Neural crest cell (in vitro differentiated cells): ENCODE measurements around the gene CYB561D2. TPM values are rescaled to one million over a fixed set of nuclear protein-coding genes. Genes with fewer than 3 reads are reported as not detected.

Experiments used
- DNase-seq: peaks from one replicate; pipeline ENCODE4 v3.0.0; 2021; ENCODE audit warnings: low read depth, mixed read lengths, low spot score
- H3K27ac Mint-ChIP-seq: one replicate; pipeline ENCODE4 v1.8.0; 2021; ENCODE audit warnings: mild to moderate bottlenecking, mixed read lengths; ENCODE audit not compliant: unreplicated experiment
- H3K27me3 Mint-ChIP-seq: 2 replicates; pipeline ENCODE4 v1.8.0; 2021; ENCODE audit warnings: low read depth, mild to moderate bottlenecking, mixed read lengths
- H3K36me3 Mint-ChIP-seq: 2 replicates; pipeline ENCODE4 v1.8.0; 2021; ENCODE audit warnings: low read depth, mild to moderate bottlenecking, mixed read lengths
- H3K4me1 Mint-ChIP-seq: 2 replicates; pipeline ENCODE4 v1.8.0; 2021; ENCODE audit warnings: mixed read lengths
- H3K4me3 Mint-ChIP-seq: one replicate; pipeline ENCODE4 v1.8.0; 2021; ENCODE audit warnings: mild to moderate bottlenecking, mixed read lengths
- H3K9me3 Mint-ChIP-seq: 2 replicates; pipeline ENCODE4 v1.8.0; 2021; ENCODE audit warnings: mixed read lengths
- total RNA-seq: library from RNA; stranded (reverse); gene quantifications from 2 replicates; pipeline ENCODE4 v1.2.1, GENCODE V29; 2021
- TF ChIP-seq, protein P1 (sequence below): fragments of 200-600 bp; sonication (generic); conservative IDR thresholded peaks from 2 replicates; pipeline ENCODE4 v1.5.0; 2021; ENCODE audit warnings: antibody characterized with exemption, mild to moderate bottlenecking

CYB561D2 gene
- total RNA-seq, 1 donor from 2014 or later, result 11.7 TPM

DNA sequence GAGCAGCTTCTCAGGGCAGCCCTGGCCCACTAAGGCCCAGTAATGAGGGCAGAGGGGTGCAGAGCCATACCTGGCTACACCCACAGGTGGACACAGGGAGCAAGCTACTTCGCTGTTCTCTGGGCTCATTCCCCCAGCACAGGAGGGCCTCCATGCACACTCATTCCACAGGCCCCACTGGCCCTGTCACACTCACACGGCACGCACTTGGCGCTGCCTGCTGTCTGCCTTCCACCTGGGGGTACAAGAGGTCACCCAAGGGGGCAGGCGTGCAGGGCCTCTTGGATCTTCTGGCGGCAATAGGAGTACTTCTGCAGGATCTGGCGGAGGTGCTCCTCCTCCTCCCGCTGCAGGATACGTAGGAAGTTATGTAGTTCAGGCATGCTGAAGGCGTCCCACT lies 20.3 kb upstream of the CYB561D2 start:
- no peak for DNase-seq
- peak overlapping the region; percentile 59 for H3K4me3 Mint-ChIP-seq
- no peak overlapping the region for H3K27ac Mint-ChIP-seq
- no peaks in the 10 kb centered on the region for H3K27me3 Mint-ChIP-seq
- TF ChIP-seq, protein P1, sequence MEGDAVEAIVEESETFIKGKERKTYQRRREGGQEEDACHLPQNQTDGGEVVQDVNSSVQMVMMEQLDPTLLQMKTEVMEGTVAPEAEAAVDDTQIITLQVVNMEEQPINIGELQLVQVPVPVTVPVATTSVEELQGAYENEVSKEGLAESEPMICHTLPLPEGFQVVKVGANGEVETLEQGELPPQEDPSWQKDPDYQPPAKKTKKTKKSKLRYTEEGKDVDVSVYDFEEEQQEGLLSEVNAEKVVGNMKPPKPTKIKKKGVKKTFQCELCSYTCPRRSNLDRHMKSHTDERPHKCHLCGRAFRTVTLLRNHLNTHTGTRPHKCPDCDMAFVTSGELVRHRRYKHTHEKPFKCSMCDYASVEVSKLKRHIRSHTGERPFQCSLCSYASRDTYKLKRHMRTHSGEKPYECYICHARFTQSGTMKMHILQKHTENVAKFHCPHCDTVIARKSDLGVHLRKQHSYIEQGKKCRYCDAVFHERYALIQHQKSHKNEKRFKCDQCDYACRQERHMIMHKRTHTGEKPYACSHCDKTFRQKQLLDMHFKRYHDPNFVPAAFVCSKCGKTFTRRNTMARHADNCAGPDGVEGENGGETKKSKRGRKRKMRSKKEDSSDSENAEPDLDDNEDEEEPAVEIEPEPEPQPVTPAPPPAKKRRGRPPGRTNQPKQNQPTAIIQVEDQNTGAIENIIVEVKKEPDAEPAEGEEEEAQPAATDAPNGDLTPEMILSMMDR, result no peak
- peaks cover 5% of the 10 kb centered on the region for H3K36me3 Mint-ChIP-seq
- H3K9me3 Mint-ChIP-seq, result no peaks in the 10 kb centered on the region
- H3K4me1 Mint-ChIP-seq, result peaks cover 22% of the 10 kb centered on the region

DNA sequence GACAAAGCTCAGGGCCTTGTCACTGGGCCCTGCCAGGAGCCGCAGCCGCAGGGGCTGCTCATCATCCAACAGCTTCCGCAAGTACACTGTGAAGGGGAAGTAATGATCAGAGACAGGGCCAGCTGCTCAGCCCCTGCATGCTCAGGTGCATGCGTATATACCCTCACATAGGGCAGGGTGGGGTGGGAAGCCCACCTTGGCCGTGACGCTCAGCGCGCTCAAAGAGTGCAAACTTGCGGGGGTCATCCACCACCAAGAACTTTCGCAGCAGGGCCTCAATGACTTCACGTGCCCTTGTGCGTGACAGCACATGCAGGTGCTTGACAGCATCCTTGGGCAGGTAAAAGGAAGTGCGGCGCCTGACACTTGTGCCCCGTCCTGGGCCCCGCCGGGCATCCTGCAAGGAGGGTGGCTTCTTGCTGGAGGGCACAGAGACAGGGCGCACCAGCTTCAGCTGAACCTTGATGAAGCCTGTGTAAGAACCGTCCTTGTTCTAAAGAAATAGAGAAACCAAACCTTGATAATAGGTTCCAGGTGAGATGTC lies 19.2 kb upstream of the CYB561D2 start:
- Mint-ChIP-seq H3K36me3 (peaks cover 5% of the 10 kb centered on the region), H3K4me1 (peaks cover 30% of the 10 kb centered on the region), H3K4me3 (peak overlapping the region; percentile 59), H3K9me3 (no peaks in the 10 kb centered on the region), H3K27ac (no peak overlapping the region), H3K27me3 (no peaks in the 10 kb centered on the region)
- DNase-seq, result no peak
- TF ChIP-seq, protein P1, result no peak

DNA sequence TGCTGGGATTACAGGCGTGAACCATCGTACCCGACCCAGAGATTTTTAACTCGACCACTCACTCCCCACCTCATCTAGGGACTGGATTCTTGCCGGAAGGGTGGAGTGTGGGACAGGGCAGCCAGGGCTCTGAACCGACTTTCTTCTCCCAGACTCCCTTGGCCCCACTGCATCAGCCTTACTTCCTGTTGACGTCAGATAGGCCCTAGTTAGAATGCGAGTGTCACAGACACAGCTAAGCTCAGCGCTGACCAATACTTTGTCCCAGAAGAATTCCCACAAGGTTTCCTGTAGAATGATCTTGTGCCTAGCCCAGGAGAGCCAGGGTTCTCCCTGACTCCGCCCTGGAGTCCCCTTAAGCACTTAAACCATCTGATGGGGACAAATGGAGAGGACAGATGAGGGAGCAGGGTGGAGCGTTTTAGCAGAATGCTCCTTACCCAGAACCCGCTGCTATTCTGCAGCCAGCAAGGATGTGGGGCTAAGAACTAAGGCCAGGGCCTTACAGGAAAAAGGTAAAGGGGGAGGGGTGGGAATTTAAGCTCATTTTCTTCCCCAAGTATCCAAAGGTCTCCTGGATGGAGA lies 16.8 kb upstream of the CYB561D2 start:
- H3K36me3 Mint-ChIP-seq, result no peaks in the 10 kb centered on the region
- no peak for DNase-seq
- no peaks in the 10 kb centered on the region for H3K9me3 Mint-ChIP-seq
- peaks cover 8% of the 10 kb centered on the region for H3K27me3 Mint-ChIP-seq
- H3K4me1 Mint-ChIP-seq, result peaks cover 35% of the 10 kb centered on the region
- TF ChIP-seq, protein P1, result no peak
- no peak overlapping the region for H3K27ac Mint-ChIP-seq
- peak overlapping the region; percentile 70 for H3K4me3 Mint-ChIP-seq

DNA sequence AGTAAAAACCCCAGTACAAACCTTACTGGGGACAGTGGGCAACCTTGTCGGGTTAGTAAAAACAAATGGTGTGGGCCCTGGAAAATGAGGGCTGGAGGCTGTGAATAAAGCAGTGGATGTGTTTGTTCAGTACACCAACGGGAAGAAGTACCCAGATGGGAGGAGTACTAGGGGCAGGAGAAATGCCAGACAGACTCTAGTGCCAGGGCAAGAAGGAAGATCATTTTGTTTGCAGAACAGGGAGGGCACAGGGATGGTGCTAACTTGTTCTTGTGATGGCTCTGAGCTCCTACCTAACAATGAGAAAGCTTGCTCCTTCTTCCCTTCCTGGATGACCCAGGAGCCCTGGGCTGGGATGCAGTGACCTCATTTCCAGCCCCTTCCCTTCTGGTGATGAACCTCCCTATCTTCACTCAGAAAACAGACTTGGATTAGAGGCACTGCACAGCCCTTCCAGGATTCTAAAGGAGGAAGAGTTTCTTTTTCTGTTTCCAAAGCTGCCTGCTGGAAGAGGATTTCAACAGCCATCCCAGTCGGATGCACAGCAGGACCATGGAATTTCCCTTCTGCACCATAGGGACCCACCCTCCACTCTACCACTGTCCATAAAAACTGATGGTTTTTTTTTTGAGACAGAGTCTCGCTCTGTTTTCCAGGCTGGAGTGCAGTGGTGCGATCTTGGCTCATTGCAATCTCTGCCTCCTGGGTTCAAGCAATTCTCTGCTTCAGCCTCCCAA lies 16.2 kb upstream of the CYB561D2 start:
- H3K36me3 Mint-ChIP-seq, result no peaks in the 10 kb centered on the region
- H3K4me1 Mint-ChIP-seq, result peaks cover 38% of the 10 kb centered on the region
- peaks cover 13% of the 10 kb centered on the region for H3K27me3 Mint-ChIP-seq
- TF ChIP-seq, protein P1, result no peak
- peak overlapping the region; percentile 70 for H3K4me3 Mint-ChIP-seq
- H3K27ac Mint-ChIP-seq, result peak overlapping the region; percentile 57
- no peak for DNase-seq
- no peaks in the 10 kb centered on the region for H3K9me3 Mint-ChIP-seq

DNA sequence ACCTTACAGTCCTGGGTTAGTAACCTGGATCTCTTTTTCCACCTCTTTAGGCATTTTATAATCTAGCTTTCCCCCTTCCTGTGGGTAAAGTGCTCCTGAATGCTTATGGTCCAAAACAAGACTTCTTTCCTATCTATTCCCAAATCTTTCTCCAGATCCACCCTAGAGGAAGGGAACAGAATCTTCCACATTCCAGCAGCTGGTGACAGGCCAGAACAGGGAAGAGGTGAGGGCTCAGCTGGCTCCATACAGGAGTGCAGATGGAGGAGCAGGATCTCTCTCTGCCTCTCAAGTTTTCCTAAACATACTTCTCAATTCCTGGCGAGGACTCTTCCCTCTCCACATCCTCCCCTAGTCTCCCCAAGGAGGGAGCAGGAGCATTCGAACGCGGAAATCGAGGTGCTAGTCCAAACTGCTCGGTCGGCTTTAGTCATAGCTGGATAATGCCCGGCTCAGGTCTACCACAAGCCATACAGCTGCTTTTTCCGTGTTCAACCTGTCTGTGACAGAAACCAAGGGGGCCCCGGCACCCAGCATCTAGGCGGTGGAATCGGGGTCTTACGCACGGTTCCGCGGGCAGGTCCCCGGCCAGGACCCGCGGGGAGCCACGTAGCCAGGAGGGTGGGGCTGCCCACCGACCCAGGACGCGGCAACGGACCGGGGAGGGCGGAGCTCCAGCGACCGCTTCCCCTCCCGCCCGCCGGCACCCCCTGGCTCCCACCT lies 14.0 kb upstream of the CYB561D2 start:
- Mint-ChIP-seq H3K4me1 (peaks cover 40% of the 10 kb centered on the region), H3K27me3 (peaks cover 31% of the 10 kb centered on the region)
- no peak for DNase-seq

More for the DNA sequence above, 14.0 kb upstream of the CYB561D2 start:
- TF ChIP-seq, protein P1, result no peak
- H3K27ac Mint-ChIP-seq, result peak overlapping the region; percentile 99
- peak overlapping the region; percentile 96 for H3K4me3 Mint-ChIP-seq
- no peaks in the 10 kb centered on the region for H3K9me3 Mint-ChIP-seq
- no peaks in the 10 kb centered on the region for H3K36me3 Mint-ChIP-seq
